Stimulated activated naive CD8-positive, alpha-beta T cell treated with anti-CD3 and anti-CD28 coated beads, Interleukin-15, Interleukin-2, amounts not matched to agents 100 U/mL and 50 U/mL, for 24 hours (primary cell): ENCODE results near the gene OXSR1.
"Not testable (repeated sequence)": the region's sequence is repeated elsewhere in the genome, so short reads cannot be mapped to it uniquely, and the experiment has no call there.

Experiments used
- ATAC-seq: fragments of 150-1000 bp; cut with Tn5 transposase; one replicate; pipeline ENCODE4 v1.10.0; 2021
- DNase-seq: peaks from one replicate; pipeline ENCODE4 v3.0.0; 2021

OXSR1 gene

GRCh38 chr3:38143511-38143910, 21.8 kb upstream of the OXSR1 start:
- no peak for ATAC-seq
- DNase-seq = no peak

GRCh38 chr3:38146504-38146903, 18.8 kb upstream of the OXSR1 start:
- ATAC-seq (no peak), DNase-seq (no peak)

GRCh38 chr3:38147421-38147820, 17.9 kb upstream of the OXSR1 start:
- no peak for ATAC-seq
- no peak for DNase-seq

- DNase-seq = no peak
Observed at GRCh38 chr3:38148311-38148882, 16.9 kb upstream of the OXSR1 start.

GRCh38 chr3:38149708-38150107, 15.6 kb upstream of the OXSR1 start:
- no peak for DNase-seq
- no peak for ATAC-seq

More at GRCh38 chr3:38148311-38148882, 16.9 kb upstream of the OXSR1 start:
- no peak for ATAC-seq

- no peak for ATAC-seq
- DNase-seq = no peak
Observed at GRCh38 chr3:38150780-38151528, 14.4 kb upstream of the OXSR1 start.

- ATAC-seq (peak; percentile 58), DNase-seq (no peak)
Observed at GRCh38 chr3:38151667-38152265, 13.6 kb upstream of the OXSR1 start.

GRCh38 chr3:38152609-38153008, 12.7 kb upstream of the OXSR1 start:
- DNase-seq (no peak), ATAC-seq (no peak)

GRCh38 chr3:38153221-38153620, 12.1 kb upstream of the OXSR1 start:
- DNase-seq (no peak), ATAC-seq (no peak)

- ATAC-seq (peak; percentile 30), DNase-seq (no peak)
Observed at GRCh38 chr3:38154033-38154494, 11.3 kb upstream of the OXSR1 start.

GRCh38 chr3:38154625-38155255, 10.6 kb upstream of the OXSR1 start:
- DNase-seq = no peak
- ATAC-seq = peak; percentile 31

- DNase-seq (no peak), ATAC-seq (no peak)
Observed at GRCh38 chr3:38155825-38156224, 9.5 kb upstream of the OXSR1 start.

- ATAC-seq = no peak
- DNase-seq = no peak
Observed at GRCh38 chr3:38157117-38157516, 8.2 kb upstream of the OXSR1 start.

- no peak for ATAC-seq
Observed at GRCh38 chr3:38157595-38157994, 7.7 kb upstream of the OXSR1 start.

GRCh38 chr3:38158472-38158871, 6.9 kb upstream of the OXSR1 start:
- DNase-seq = no peak
- ATAC-seq = no peak

More at GRCh38 chr3:38157595-38157994, 7.7 kb upstream of the OXSR1 start:
- DNase-seq = no peak

- ATAC-seq, DNase-seq: not testable (repeated sequence)
Observed at GRCh38 chr3:38160704-38161103, 4.6 kb upstream of the OXSR1 start.

GRCh38 chr3:38163117-38163840, 2.1 kb upstream of the OXSR1 start:
- no peak for DNase-seq
- ATAC-seq = no peak

- DNase-seq (no peak), ATAC-seq (no peak)
Observed at GRCh38 chr3:38163841-38164642, 1.3 kb upstream of the OXSR1 start.

GRCh38 chr3:38164643-38164951, 740 bp upstream of the OXSR1 start:
- DNase-seq = no peak
- ATAC-seq = peak; percentile 17

- ATAC-seq (no peak), DNase-seq (no peak)
Observed at GRCh38 chr3:38165722-38166387, 518 bp downstream of the OXSR1 start.

GRCh38 chr3:38167591-38167990, 2.3 kb downstream of the OXSR1 start:
- ATAC-seq = no peak
- DNase-seq = no peak
